Tibial nerve (tissue), 4 donors: ENCODE measurements around the gene GTSE1.

Source experiments
- EP300 ChIP-seq, 2 donors: sonication (generic); formaldehyde crosslinking; IDR thresholded peaks; one replicate each; pipeline ENCODE4 v1.6.1; 2017; ENCODE audit warnings: antibody characterized with exemption in 2 of 2, mild to moderate bottlenecking in 1 of 2
- TF ChIP-seq, protein P1 (sequence below), 5 experiments: fragments of 200-600 bp in 3 of 5; fragments of 450-650 bp in 2 of 5; sonication (generic) in 3 of 5; IDR thresholded peaks; one replicate each; pipeline ENCODE4 v1.5.1; 2016 to 2019; ENCODE audit warnings: antibody characterized with exemption in 5 of 5, mild to moderate bottlenecking in 3 of 5, moderate library complexity in 2 of 5

DNA sequence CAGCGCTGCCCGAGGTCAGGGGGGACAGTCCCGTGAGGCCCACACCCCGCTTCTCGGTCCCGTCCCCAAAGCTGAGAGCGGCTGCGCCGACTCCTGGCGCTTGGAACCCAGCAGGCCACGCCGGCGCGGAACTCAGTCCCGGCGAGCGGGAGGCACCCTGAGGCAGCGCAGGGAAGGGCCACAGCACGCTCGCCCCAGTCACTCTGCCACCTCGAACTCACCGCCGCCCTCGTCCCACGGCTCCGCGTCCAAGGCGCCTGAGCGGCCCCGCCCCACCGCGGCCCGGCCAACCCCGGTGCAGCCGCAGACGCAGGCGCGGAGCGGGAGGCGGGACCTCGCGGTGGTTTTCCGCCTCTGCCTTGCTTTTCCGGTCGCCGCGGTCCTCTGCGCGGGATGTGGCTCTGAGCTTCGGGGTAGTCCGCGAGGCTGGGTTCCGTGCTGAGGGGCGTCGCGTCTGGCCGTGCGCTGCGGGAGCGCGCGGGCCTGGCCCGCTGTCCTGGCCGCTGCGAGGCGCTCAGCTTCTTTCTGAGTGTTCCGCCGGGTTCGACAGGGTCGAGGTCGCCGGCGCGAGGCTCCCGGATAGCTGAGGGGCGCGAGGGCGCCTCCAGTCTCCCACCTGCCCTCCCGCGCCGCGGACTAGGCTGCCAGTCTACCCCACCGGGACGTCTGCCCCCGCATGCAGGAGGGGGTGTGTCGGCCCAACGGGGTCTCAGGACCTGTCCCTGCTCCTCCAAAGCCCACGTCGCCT lies 46.5 kb upstream of the GTSE1 start, which contains the start of gene CDPF1:
- TF ChIP-seq, protein P1, sequence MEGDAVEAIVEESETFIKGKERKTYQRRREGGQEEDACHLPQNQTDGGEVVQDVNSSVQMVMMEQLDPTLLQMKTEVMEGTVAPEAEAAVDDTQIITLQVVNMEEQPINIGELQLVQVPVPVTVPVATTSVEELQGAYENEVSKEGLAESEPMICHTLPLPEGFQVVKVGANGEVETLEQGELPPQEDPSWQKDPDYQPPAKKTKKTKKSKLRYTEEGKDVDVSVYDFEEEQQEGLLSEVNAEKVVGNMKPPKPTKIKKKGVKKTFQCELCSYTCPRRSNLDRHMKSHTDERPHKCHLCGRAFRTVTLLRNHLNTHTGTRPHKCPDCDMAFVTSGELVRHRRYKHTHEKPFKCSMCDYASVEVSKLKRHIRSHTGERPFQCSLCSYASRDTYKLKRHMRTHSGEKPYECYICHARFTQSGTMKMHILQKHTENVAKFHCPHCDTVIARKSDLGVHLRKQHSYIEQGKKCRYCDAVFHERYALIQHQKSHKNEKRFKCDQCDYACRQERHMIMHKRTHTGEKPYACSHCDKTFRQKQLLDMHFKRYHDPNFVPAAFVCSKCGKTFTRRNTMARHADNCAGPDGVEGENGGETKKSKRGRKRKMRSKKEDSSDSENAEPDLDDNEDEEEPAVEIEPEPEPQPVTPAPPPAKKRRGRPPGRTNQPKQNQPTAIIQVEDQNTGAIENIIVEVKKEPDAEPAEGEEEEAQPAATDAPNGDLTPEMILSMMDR (IDR thresholded peaks at IDR 0.05) = peak in 1 of 5 experiments; percentile 29
- peak in 1 of 2 donors; percentile 82 for TF ChIP-seq EP300 (IDR thresholded peaks at IDR 0.05)
